Measurements from ENCODE around the gene CACNA1S.

Gene CACNA1S

GRCh38 chr1:201126832-201127754 is 14.9 kb upstream of the CACNA1S start, which contains the start of gene ASCL5:
Gene ASCL5 (minus strand): TSS chr1:201127184. CDS start chr1:201115372, 11,812 bp downstream.
- H3K27me3 ChIP-seq (ENCODE audit: control insufficient read depth, low read length) = peaks cover 24% of the 10 kb centered on the region; the same call in 1 of the 2 replicates
- no peaks in the 10 kb centered on the region for H3K79me2 ChIP-seq (ENCODE audit: control insufficient read depth, low read length)
- no peak within 1 kb of the TSS for H3K27ac ChIP-seq (ENCODE audit: low read depth, low read length)
- H3K9me2 ChIP-seq (replicated peaks; ENCODE audit: control insufficient read depth, low read length) = no peaks in the 10 kb centered on the region
- no peaks in the 10 kb centered on the region for H3K36me3 ChIP-seq (ENCODE audit: control insufficient read depth, low read length)
- H3F3A ChIP-seq (ENCODE audit: control insufficient read depth, insufficient read depth) = no peaks in the 10 kb centered on the region
- H4K20me1 ChIP-seq (ENCODE audit: control insufficient read depth, insufficient read depth, low read depth, low read length) = no peaks in the 10 kb centered on the region
- no peak within 1 kb of the TSS for H3K4me3 ChIP-seq (ENCODE audit: low read length)
- H3K4me2 ChIP-seq (ENCODE audit: low read length) = no peak within 1 kb of the TSS
- TF ChIP-seq, protein P1, sequence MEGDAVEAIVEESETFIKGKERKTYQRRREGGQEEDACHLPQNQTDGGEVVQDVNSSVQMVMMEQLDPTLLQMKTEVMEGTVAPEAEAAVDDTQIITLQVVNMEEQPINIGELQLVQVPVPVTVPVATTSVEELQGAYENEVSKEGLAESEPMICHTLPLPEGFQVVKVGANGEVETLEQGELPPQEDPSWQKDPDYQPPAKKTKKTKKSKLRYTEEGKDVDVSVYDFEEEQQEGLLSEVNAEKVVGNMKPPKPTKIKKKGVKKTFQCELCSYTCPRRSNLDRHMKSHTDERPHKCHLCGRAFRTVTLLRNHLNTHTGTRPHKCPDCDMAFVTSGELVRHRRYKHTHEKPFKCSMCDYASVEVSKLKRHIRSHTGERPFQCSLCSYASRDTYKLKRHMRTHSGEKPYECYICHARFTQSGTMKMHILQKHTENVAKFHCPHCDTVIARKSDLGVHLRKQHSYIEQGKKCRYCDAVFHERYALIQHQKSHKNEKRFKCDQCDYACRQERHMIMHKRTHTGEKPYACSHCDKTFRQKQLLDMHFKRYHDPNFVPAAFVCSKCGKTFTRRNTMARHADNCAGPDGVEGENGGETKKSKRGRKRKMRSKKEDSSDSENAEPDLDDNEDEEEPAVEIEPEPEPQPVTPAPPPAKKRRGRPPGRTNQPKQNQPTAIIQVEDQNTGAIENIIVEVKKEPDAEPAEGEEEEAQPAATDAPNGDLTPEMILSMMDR (IDR thresholded peaks at IDR 0.05; ENCODE audit: low read depth, low read length, poor library complexity, severe bottlenecking) = no peak
- TF ChIP-seq EZH2phosphoT487 (IDR thresholded peaks at IDR 0.05; ENCODE audit: borderline replicate concordance, low read length) = no peak
- H3K9me3 ChIP-seq (ENCODE audit: control insufficient read depth, insufficient read depth, low read length) = no peaks in the 10 kb centered on the region
- no peaks in the 10 kb centered on the region for H3K4me1 ChIP-seq (ENCODE audit: control insufficient read depth, low read length)

GRCh38 chr1:201126463-201126831 is 14.2 kb upstream of the CACNA1S start:
- no peak overlapping the region for H3K27ac ChIP-seq (ENCODE audit: low read depth, low read length)
- H3K4me2 ChIP-seq (ENCODE audit: low read length) = no peak overlapping the region
- no peak overlapping the region for H3K4me3 ChIP-seq (ENCODE audit: low read length)
- H3F3A ChIP-seq (ENCODE audit: control insufficient read depth, insufficient read depth) = no peaks in the 10 kb centered on the region
- H3K9me2 ChIP-seq (replicated peaks; ENCODE audit: control insufficient read depth, low read length) = no peaks in the 10 kb centered on the region
- no peaks in the 10 kb centered on the region for H3K4me1 ChIP-seq (ENCODE audit: control insufficient read depth, low read length)
- TF ChIP-seq, protein P1 (IDR thresholded peaks at IDR 0.05; ENCODE audit: low read depth, low read length, poor library complexity, severe bottlenecking) = no peak
- TF ChIP-seq EZH2phosphoT487 (IDR thresholded peaks at IDR 0.05; ENCODE audit: borderline replicate concordance, low read length) = no peak
- H3K36me3 ChIP-seq (ENCODE audit: control insufficient read depth, low read length) = no peaks in the 10 kb centered on the region
- H3K79me2 ChIP-seq (ENCODE audit: control insufficient read depth, low read length) = no peaks in the 10 kb centered on the region
- peaks cover 24% of the 10 kb centered on the region; the same call in 1 of the 2 replicates for H3K27me3 ChIP-seq (ENCODE audit: control insufficient read depth, low read length)
- no peaks in the 10 kb centered on the region for H4K20me1 ChIP-seq (ENCODE audit: control insufficient read depth, insufficient read depth, low read depth, low read length)
- no peaks in the 10 kb centered on the region for H3K9me3 ChIP-seq (ENCODE audit: control insufficient read depth, insufficient read depth, low read length)

DNA sequence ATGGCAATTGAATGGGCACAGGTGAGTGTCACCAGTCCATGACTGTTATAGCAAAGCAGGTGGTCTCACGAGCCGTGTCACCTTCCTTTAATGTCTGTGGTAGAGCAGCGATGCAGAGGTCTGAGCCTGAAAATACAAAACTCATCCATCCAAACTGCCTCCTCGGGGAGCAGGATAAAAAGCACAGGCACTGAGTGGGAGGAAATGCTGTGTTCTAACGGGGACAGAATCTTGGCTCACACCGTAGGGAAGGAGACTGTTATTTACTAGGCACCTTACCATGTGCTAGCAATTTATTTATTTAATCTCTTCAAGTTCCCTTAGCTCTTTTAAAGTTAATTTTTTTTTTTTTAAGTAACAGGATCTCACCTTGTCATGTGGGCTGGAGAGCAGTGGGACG is 13.6 kb upstream of the CACNA1S start:
- no peak overlapping the region for H3K4me2 ChIP-seq (ENCODE audit: low read length)
- no peak overlapping the region for H3K27ac ChIP-seq (ENCODE audit: low read depth, low read length)
- no peaks in the 10 kb centered on the region for H3K9me3 ChIP-seq (ENCODE audit: control insufficient read depth, insufficient read depth, low read length)
- H3F3A ChIP-seq (ENCODE audit: control insufficient read depth, insufficient read depth) = no peaks in the 10 kb centered on the region
- H4K20me1 ChIP-seq (ENCODE audit: control insufficient read depth, insufficient read depth, low read depth, low read length) = no peaks in the 10 kb centered on the region
- no peaks in the 10 kb centered on the region for H3K36me3 ChIP-seq (ENCODE audit: control insufficient read depth, low read length)
- no peak overlapping the region for H3K4me3 ChIP-seq (ENCODE audit: low read length)
- TF ChIP-seq, protein P1 (IDR thresholded peaks at IDR 0.05; ENCODE audit: low read depth, low read length, poor library complexity, severe bottlenecking) = no peak
- no peak for TF ChIP-seq EZH2phosphoT487 (IDR thresholded peaks at IDR 0.05; ENCODE audit: borderline replicate concordance, low read length)
- no peaks in the 10 kb centered on the region for H3K4me1 ChIP-seq (ENCODE audit: control insufficient read depth, low read length)
- H3K79me2 ChIP-seq (ENCODE audit: control insufficient read depth, low read length) = no peaks in the 10 kb centered on the region
- H3K9me2 ChIP-seq (replicated peaks; ENCODE audit: control insufficient read depth, low read length) = no peaks in the 10 kb centered on the region
- peaks cover 24% of the 10 kb centered on the region; the same call in 1 of the 2 replicates for H3K27me3 ChIP-seq (ENCODE audit: control insufficient read depth, low read length)
